ENCODE measurements around the gene RP9. TPM values are rescaled to one million over a fixed set of nuclear protein-coding genes. Genes with fewer than 3 reads are reported as not detected.

Gene RP9
- total and polyA plus RNA-seq, 9 donors = 6.2 to 24.2 (median 11.3) TPM

- Histone ChIP-seq H3K9me3 (no peaks in the 10 kb centered on the region), H3K27ac (no peak overlapping the region), H3K4me1 (ENCODE audit: insufficient read depth) (no peaks in the 10 kb centered on the region), H3K27me3 (no peaks in the 10 kb centered on the region), H3K4me3 (no peak overlapping the region), H3K36me3 (no peaks in the 10 kb centered on the region)
- no peak for DNase-seq
- TF ChIP-seq EP300 (IDR thresholded peaks at IDR 0.05) (no peak), CTCF (IDR thresholded peaks at IDR 0.05) (no peak), POLR2A (IDR thresholded peaks at IDR 0.05) (no peak)
- whole genome bisulfite sequencing, 3 donors = 67 to 85% (median 70%) methylated on average over 3 of the region's 3 CpGs
- intact Hi-C loops (cut with DNase I) = no loop called here
Measured at GRCh38 chr7:33076737-33077136, 32.5 kb downstream of the RP9 start.

- Histone ChIP-seq H3K27me3 (no peaks in the 10 kb centered on the region), H3K9me3 (no peaks in the 10 kb centered on the region), H3K27ac (no peak overlapping the region), H3K4me1 (ENCODE audit: insufficient read depth) (no peaks in the 10 kb centered on the region), H3K4me3 (no peak overlapping the region), H3K36me3 (no peaks in the 10 kb centered on the region)
- intact Hi-C loops (cut with DNase I) = no loop called here
- WGBS, 3 donors = 54 to 76% (median 75%) methylated on average over 3 of the region's 3 CpGs
- no peak for DNase-seq
- TF ChIP-seq CTCF (IDR thresholded peaks at IDR 0.05) (no peak), POLR2A (IDR thresholded peaks at IDR 0.05) (no peak), EP300 (IDR thresholded peaks at IDR 0.05) (no peak)
Measured at GRCh38 chr7:33075818-33076518, 33.2 kb downstream of the RP9 start.

GRCh38 chr7:33073243-33073642 is 36.0 kb downstream of the RP9 start:
- WGBS, 3 donors = 82 to 91% (median 90%) methylated on average over 4 of the region's 4 CpGs
- no peak for TF ChIP-seq CTCF (IDR thresholded peaks at IDR 0.05)
- TF ChIP-seq POLR2A (IDR thresholded peaks at IDR 0.05) = no peak
- no peak for TF ChIP-seq EP300 (IDR thresholded peaks at IDR 0.05)
- Histone ChIP-seq H3K4me3 (no peak overlapping the region), H3K9me3 (no peaks in the 10 kb centered on the region), H3K36me3 (no peaks in the 10 kb centered on the region), H3K27me3 (no peaks in the 10 kb centered on the region), H3K4me1 (ENCODE audit: insufficient read depth) (no peaks in the 10 kb centered on the region), H3K27ac (no peak overlapping the region)
- DNase-seq = no peak
- intact Hi-C loops (cut with DNase I) = no loop called here

- H3K27ac ChIP-seq = no peak overlapping the region
Measured at GRCh38 chr7:33072471-33072870, 36.7 kb downstream of the RP9 start.

More at GRCh38 chr7:33072471-33072870, 36.7 kb downstream of the RP9 start:
- Histone ChIP-seq H3K4me3 (no peak overlapping the region), H3K4me1 (ENCODE audit: insufficient read depth) (no peaks in the 10 kb centered on the region), H3K36me3 (no peaks in the 10 kb centered on the region), H3K27me3 (no peaks in the 10 kb centered on the region), H3K9me3 (no peaks in the 10 kb centered on the region)
- DNase-seq = no peak
- 8 to 12% (median 11%) methylated on average over 2 of the region's 2 CpGs for WGBS, 3 donors
- TF ChIP-seq POLR2A (IDR thresholded peaks at IDR 0.05) (no peak), CTCF (IDR thresholded peaks at IDR 0.05) (no peak), EP300 (IDR thresholded peaks at IDR 0.05) (no peak)
- intact Hi-C loops (cut with DNase I) = no loop called here

Data from ovary (tissue), 9 donors.